Measurements from ENCODE around the gene SNX1. TPM values are rescaled to one million over a fixed set of nuclear protein-coding genes. Genes with fewer than 3 reads are reported as not detected.

SNX1 gene
- total RNA-seq, result 100 to 1,000 TPM; 184 to 348 (median 211) TPM

- peak in 4 of 6 experiments; percentile 12 to 31 (median 20) for TF ChIP-seq CTCF (IDR thresholded peaks at IDR 0.05)
- TF ChIP-seq POLR2A (IDR thresholded peaks at IDR 0.05), result peak; percentile 89 to 96
- Histone ChIP-seq H3K27me3 (no peaks in the 10 kb centered on the region), H3K4me1 (peaks cover 33 to 55% of the 10 kb centered on the region in 2 donors), H3K9me3 (no peaks in the 10 kb centered on the region), H3K4me3 (replicated peaks in 1 of 3) (peak within 1 kb of the TSS; percentile 72 to 96 (median 93)), H3K27ac (peak within 1 kb of the TSS; percentile 83 to 96 (median 93)), H3K36me3 (no peaks in the 10 kb centered on the region)
- 0 to 1% methylated on average over 17 to 60 of the region's 70 CpGs for WGBS, 2 donors
- DNase-seq, result peak; percentile 94 to 95
- intact Hi-C loops (cut with DNase I), result loop anchor here (5.0 kb wide), 1 partner anchor 56 kb away; the partner anchor contains the start of gene SNX22
Observed at GRCh38 chr15:64095795-64096667, at the start of gene SNX1. SNX1 (plus strand) TSS chr15:64095982; CDS start chr15:64096014, 32 bp downstream.

- intact Hi-C loops (cut with DNase I), result loop anchor here (10.0 kb wide), 1 partner anchor 152 kb away; no protein-coding TSS in a partner anchor
- no peaks in the 10 kb centered on the region for H3K9me3 ChIP-seq
- H3K27me3 ChIP-seq, result no peaks in the 10 kb centered on the region
- TF ChIP-seq POLR2A (IDR thresholded peaks at IDR 0.05) (peak in 1 of 2 donors; percentile 88), CTCF (IDR thresholded peaks at IDR 0.05) (peak; percentile 48 to 95 (median 78))
- WGBS, 2 donors, result 22 to 38% methylated on average over 5 to 10 of the region's 50 CpGs
- H3K4me1 ChIP-seq, result peaks cover 20 to 27% of the 10 kb centered on the region in 2 donors
- peak within 1 kb of the TSS in 2 of 3 donors; percentile 62 to 83 for H3K27ac ChIP-seq
- H3K36me3 ChIP-seq, result no peaks in the 10 kb centered on the region
- peak; percentile 82 to 85 for DNase-seq
- peak within 1 kb of the TSS in 2 of 3 donors; percentile 25 to 60 for H3K4me3 ChIP-seq (replicated peaks in 1 of 3)
Observed at GRCh38 chr15:64046421-64047153, 49.2 kb upstream of the SNX1 start, which contains the start of gene DAPK2. DAPK2 (minus strand) TSS chr15:64046485; CDS start chr15:64040261, 6,224 bp downstream.

- 90 to 96% methylated on average over 1 of the region's 1 CpG for WGBS, 2 donors
- Histone ChIP-seq H3K36me3 (no peaks in the 10 kb centered on the region), H3K9me3 (no peaks in the 10 kb centered on the region), H3K4me3 (replicated peaks in 1 of 3) (no peak overlapping the region), H3K27me3 (no peaks in the 10 kb centered on the region), H3K4me1 (peaks cover 20 to 25% of the 10 kb centered on the region in 2 donors), H3K27ac (no peak overlapping the region)
- intact Hi-C loops (cut with DNase I), result loop anchor here (10.0 kb wide), 1 partner anchor 154 kb away; no protein-coding TSS in a partner anchor
- TF ChIP-seq CTCF (IDR thresholded peaks at IDR 0.05) (no peak), POLR2A (IDR thresholded peaks at IDR 0.05) (no peak)
- no peak for DNase-seq
Observed at GRCh38 chr15:64048781-64049460, 46.9 kb upstream of the SNX1 start.

- Histone ChIP-seq H3K27ac (no peak overlapping the region), H3K36me3 (no peaks in the 10 kb centered on the region), H3K4me3 (replicated peaks in 1 of 3) (no peak overlapping the region), H3K27me3 (no peaks in the 10 kb centered on the region), H3K9me3 (no peaks in the 10 kb centered on the region), H3K4me1 (peaks cover 9 to 10% of the 10 kb centered on the region in 2 donors)
- intact Hi-C loops (cut with DNase I), result loop anchor here (5.0 kb wide), 1 partner anchor 298 kb away; no protein-coding TSS in a partner anchor
- TF ChIP-seq CTCF (IDR thresholded peaks at IDR 0.05) (no peak), POLR2A (IDR thresholded peaks at IDR 0.05) (no peak)
- WGBS, 2 donors, result 66 to 67% methylated on average over 7 to 8 of the region's 8 CpGs
- peak in 1 of 2 donors; percentile 16 for DNase-seq
Observed at GRCh38 chr15:64050281-64051092, 45.3 kb upstream of the SNX1 start.
